GM12878 (cell line): ENCODE data around the gene PRPSAP1. TPM values are rescaled to one million over a fixed set of nuclear protein-coding genes. Genes with fewer than 3 reads are reported as not detected.

Experiments
- ATAC-seq: fragments of 200-7000 bp; cut with Tn5 transposase; 3 replicates; pipeline ENCODE4 v1.9.1; 2020; ENCODE audit warnings: mild to moderate bottlenecking, moderate library complexity
- BruUV-seq: library from RNA; stranded (reverse); fragments of 400-500 nt; replicated peaks from 2 replicates; lab custom pipeline; 2021; lab: Mats Ljungman, UMichigan
- CTCF ChIA-PET: fragments of 300-600 bp; sonication (Branson Sonifier 250); formaldehyde crosslinking; extraction: SDS; loops from one replicate; lab custom pipeline; 2021; ENCODE audit warnings: inconsistent platforms; lab: Yijun Ruan, JAX
- POLR2A ChIA-PET: fragments of 350-600 bp; formaldehyde crosslinking; extraction: SDS; loops from one replicate; lab custom pipeline; 2021; ENCODE audit warnings: inconsistent platforms; lab: Charles Lee
- RAD21 ChIA-PET: fragments of 300-600 bp; sonication (Branson Sonifier 250); formaldehyde crosslinking; loops from one replicate; lab custom pipeline; 2023; ENCODE audit warnings: antibody characterized with exemption; ENCODE audit not compliant: unreplicated experiment; lab: Charles Lee
- SMC1A ChIA-PET: fragments of 300-600 bp; sonication (Branson Sonifier 250); formaldehyde crosslinking; loops from one replicate; lab custom pipeline; 2023; ENCODE audit not compliant: unreplicated experiment, uncharacterized antibody; lab: Charles Lee
- DNase-seq: peaks from one replicate; pipeline ENCODE4 v3.0.0-alpha.2; 2011; ENCODE audit warnings: low read depth, low spot score
- FAIRE-seq: peaks from 3 replicates; lab custom pipeline; 2011; peaks lifted over from hg19 to GRCh38; lab: Jason Lieb, UNC
- H2AFZ ChIP-seq: 2 replicates; pipeline ENCODE4 v1.6.0; 2011; ENCODE audit warnings: low read depth, low read length, control low read depth; ENCODE audit not compliant: control insufficient read depth
- H3K27ac ChIP-seq: 2 replicates; pipeline ENCODE4 v1.5.1; 2011; ENCODE audit warnings: control low read depth; ENCODE audit not compliant: control insufficient read depth, insufficient read depth
- H3K27me3 ChIP-seq, 2 experiments: replicated peaks in 1 of 2; 2 replicates each; pipeline versions ENCODE4 v1.6.0 to v1.6.1; 2011; ENCODE audit warnings: low read length in 1 of 2; ENCODE audit not compliant: control insufficient read depth in 2 of 2, insufficient read depth in 2 of 2
- H3K36me3 ChIP-seq, 2 experiments: 2 replicates each; pipeline ENCODE4 v1.5.1; 2011; ENCODE audit warnings: low read length in 1 of 2; ENCODE audit not compliant: control insufficient read depth in 2 of 2, insufficient read depth in 2 of 2
- H3K4me1 ChIP-seq: 2 replicates; pipeline ENCODE4 v1.6.1; 2011; ENCODE audit warnings: mild to moderate bottlenecking, low read length, moderate library complexity, mixed read lengths; ENCODE audit not compliant: control insufficient read depth, insufficient read depth
- H3K4me2 ChIP-seq: 2 replicates; pipeline ENCODE4 v1.6.0; 2011; ENCODE audit warnings: control low read depth; ENCODE audit not compliant: control insufficient read depth, insufficient read depth
- H3K4me3 ChIP-seq: fragments of 200-600 bp; sonication (generic); 2 replicates; pipeline ENCODE4 v1.5.1; 2016
- H3K79me2 ChIP-seq: 2 replicates; pipeline ENCODE4 v1.6.0; 2011; ENCODE audit warnings: low read length; ENCODE audit not compliant: control insufficient read depth, insufficient read depth
- H3K9ac ChIP-seq: 2 replicates; pipeline ENCODE4 v1.8.0; 2011; ENCODE audit warnings: low read length, control low read depth, mixed read lengths; ENCODE audit not compliant: control insufficient read depth, insufficient read depth
- H3K9me3 ChIP-seq: replicated peaks from 3 replicates; pipeline ENCODE4 v1.5.1; 2011; ENCODE audit warnings: mild to moderate bottlenecking, low read length; ENCODE audit not compliant: control insufficient read depth, insufficient read depth
- H4K20me1 ChIP-seq: 2 replicates; pipeline ENCODE4 v1.6.0; 2011; ENCODE audit not compliant: control insufficient read depth, insufficient read depth
- ASH2L ChIP-seq: fragments of 300-600, 200-600 bp; sonication (generic); IDR thresholded peaks from 2 replicates; pipeline ENCODE4 v1.6.1; 2017; ENCODE audit warnings: low read depth, mild to moderate bottlenecking, borderline replicate concordance
- ATF7 ChIP-seq: fragments of 450-650 bp; IDR thresholded peaks from 2 replicates; pipeline ENCODE4 v1.6.1; 2016; ENCODE audit warnings: low read depth, mild to moderate bottlenecking
- FOS ChIP-seq: IDR thresholded peaks from 3 replicates; pipeline ENCODE4 v1.6.1; 2011; ENCODE audit warnings: borderline replicate concordance; ENCODE audit not compliant: insufficient read length; ENCODE audit errors: extremely low read depth
- GABPA ChIP-seq: IDR thresholded peaks from 2 replicates; pipeline ENCODE4 v1.6.1; 2014; ENCODE audit warnings: antibody characterized with exemption, low read depth, mild to moderate bottlenecking, inconsistent platforms
- HDAC6 ChIP-seq: fragments of 200-600 bp; sonication (generic); IDR thresholded peaks from one replicate; pipeline ENCODE4 v1.8.0; 2017; ENCODE audit warnings: antibody characterized with exemption; ENCODE audit not compliant: unreplicated experiment
- MEF2A ChIP-seq: IDR thresholded peaks from 2 replicates; pipeline ENCODE4 v1.6.1; 2011; ENCODE audit warnings: low read depth, mild to moderate bottlenecking, low read length, moderate library complexity; ENCODE audit not compliant: insufficient read depth
- PML ChIP-seq: IDR thresholded peaks from 2 replicates; pipeline ENCODE4 v1.6.1; 2012; ENCODE audit warnings: low read length, inconsistent platforms
- WRNIP1 ChIP-seq: IDR thresholded peaks from 2 replicates; pipeline ENCODE4 v1.6.1; 2011; ENCODE audit warnings: low read depth, low read length, improper control_type of control experiment, borderline replicate concordance
- WGBS: methylation state at CpG from one replicate; pipeline ENCODE4 v1.1.6; 2016; ENCODE audit warnings: low lambda C conversion rate; ENCODE audit not compliant: insufficient replicate concordance, insufficient coverage; ENCODE audit errors: missing lambda C conversion rate; 5-methylcytosine and 5-hydroxymethylcytosine counted together
- in situ Hi-C: fragments of 300-500 bp; cut with MboI; formaldehyde crosslinking; loops from 9 replicates; pipeline ENCODE4 v1.14.3; 2018; ENCODE audit warnings: mixed read lengths
- intact Hi-C: fragments of 100-400 bp; cut with micrococcal nuclease; formaldehyde crosslinking; loops from one replicate; pipeline ENCODE4 v1.14.2; 2022; ENCODE audit not compliant: unreplicated experiment
- polyA plus RNA-seq, 11 experiments: library from polyadenylated mRNA; depleted of rRNA in 4 of 11; unstranded in 6 of 11; stranded (reverse) in 5 of 11; fragments of >200 nt; fragmentation: Nextera tagmentation in 4 of 11; fragmentation: Illumina TruSeq in 1 of 11; extraction: Ambion mirVana in 4 of 11; extraction: Trizol in 1 of 11; gene quantifications; 1 replicate in 1 of 11; 2 replicates in 10 of 11; pipeline versions ENCODE4 v1.2.1 to v1.2.3, GENCODE V29; 2011 to 2016; ENCODE audit warnings: inconsistent platforms in 2 of 11, missing spikeins in 2 of 11, low read depth in 1 of 11
- total RNA-seq, 4 experiments: library from RNA; depleted of rRNA in 3 of 4; stranded (reverse); fragments of >200 nt in 3 of 4; fragmentation: Illumina TruSeq in 1 of 4; extraction: Trizol in 1 of 4; gene quantifications; 2 replicates each; pipeline versions ENCODE4 v1.2.1 to v1.2.3, GENCODE V29; 2013 to 2021

The PRPSAP1 gene
- total and polyA plus RNA-seq, 10 of the 15 experiments (the other 5 are each of a cell fraction or from before 2014, with no cell fraction given), result 15.8 to 84.2 (median 44.2) TPM

- H4K20me1 ChIP-seq, result no peaks in the 10 kb centered on the region
- no peaks in the 10 kb centered on the region for H3K36me3 ChIP-seq
- intact Hi-C loops, result no loop called here
- H3K27me3 ChIP-seq, result no peaks in the 10 kb centered on the region
- in situ Hi-C loops, result no loop called here
- no peak overlapping the region for H3K27ac ChIP-seq
- TF ChIP-seq GABPA, result no peak
- TF ChIP-seq WRNIP1, result no peak
- TF ChIP-seq ATF7, result no peak
- TF ChIP-seq HDAC6, result no peak
- TF ChIP-seq ASH2L, result no peak
- no peak for TF ChIP-seq MEF2A
- TF ChIP-seq PML, result no peak
- ChIA-PET POLR2A (interaction anchor here (0.6 to 0.7 kb wide), 2 partner anchors 77 to 179 kb away, joined by 3 to 6 read pairs; no protein-coding TSS in a partner anchor), CTCF (interaction anchor here (0.7 to 10.4 kb wide), 7 partner anchors 8 to 283 kb away, joined by 3 to 135 read pairs (median 29); no protein-coding TSS in a partner anchor), RAD21 (interaction anchor here (1.3 kb wide), 2 partner anchors 18 to 176 kb away, joined by 4 to 5 read pairs; no protein-coding TSS in a partner anchor), SMC1A (interaction anchor here (1.4 to 2.3 kb wide), 2 partner anchors 11 to 17 kb away, joined by 4 to 8 read pairs; no protein-coding TSS in a partner anchor)
- no peak overlapping the region for H3K4me2 ChIP-seq
- H3K4me3 ChIP-seq, result no peak overlapping the region
- ATAC-seq (no peak), DNase-seq (no peak), FAIRE-seq (no peak)
- BruUV-seq, result no TSS peak
- H3K9me3 ChIP-seq, result no peaks in the 10 kb centered on the region
- no peak overlapping the region for H2AFZ ChIP-seq
- no peaks in the 10 kb centered on the region for H3K4me1 ChIP-seq
- no peaks in the 10 kb centered on the region for H3K79me2 ChIP-seq
- no peak overlapping the region for H3K9ac ChIP-seq
- WGBS, result 80% methylated on average over 1 of the region's 3 CpGs
Measured at GRCh38 chr17:76297436-76297835, 56.3 kb downstream of the PRPSAP1 start.

DNA sequence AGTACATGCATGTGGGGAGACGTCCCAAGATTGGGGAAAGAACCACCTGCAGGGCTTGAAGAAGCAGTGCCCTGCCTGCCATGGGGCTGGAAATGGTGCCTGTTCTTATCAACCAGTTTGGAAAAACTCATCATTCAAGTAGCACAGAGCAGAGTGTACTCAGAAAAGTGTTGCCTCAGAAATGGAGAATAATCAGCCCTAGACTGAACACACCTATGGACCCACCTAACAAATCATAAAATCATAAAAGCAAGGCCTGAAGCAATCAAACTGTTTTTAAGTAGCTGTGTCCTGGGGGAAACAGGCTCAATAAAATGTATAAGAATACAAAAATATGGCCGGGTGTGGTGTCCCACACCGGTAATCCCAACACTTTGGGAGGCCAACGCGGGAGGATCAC, 56.8 kb downstream of the PRPSAP1 start:
- intact Hi-C loops, result no loop called here
- WGBS, result 81% methylated on average over 5 of the region's 5 CpGs
- ATAC-seq (no peak), FAIRE-seq (no peak)
- no peak overlapping the region for H3K4me3 ChIP-seq
- no peaks in the 10 kb centered on the region for H4K20me1 ChIP-seq
- no peak overlapping the region for H3K4me2 ChIP-seq
- H3K79me2 ChIP-seq, result no peaks in the 10 kb centered on the region
- POLR2A ChIA-PET, result interaction anchor here (0.6 kb wide), 1 partner anchor 178 kb away, joined by 3 read pairs; no protein-coding TSS in a partner anchor
- no peak for TF ChIP-seq FOS
- TF ChIP-seq, all 136 proteins: peak for 0
- RAD21 ChIA-PET, result interaction anchor here (1.0 to 1.3 kb wide), 2 partner anchors 17 to 266 kb away, joined by 4 read pairs; no protein-coding TSS in a partner anchor
- Histone ChIP-seq H3K9me3 (no peaks in the 10 kb centered on the region), H3K27ac (no peak overlapping the region), H3K36me3 (no peaks in the 10 kb centered on the region), H3K27me3 (no peaks in the 10 kb centered on the region), H3K9ac (no peak overlapping the region), H3K4me1 (no peaks in the 10 kb centered on the region), H2AFZ (no peak overlapping the region)
- in situ Hi-C loops, result no loop called here
- SMC1A ChIA-PET, result interaction anchor here (1.6 kb wide), 1 partner anchor 173 kb away, joined by 3 read pairs; no protein-coding TSS in a partner anchor
- CTCF ChIA-PET, result interaction anchor here (0.7 to 8.0 kb wide), 6 partner anchors 8 to 283 kb away, joined by 3 to 47 read pairs (median 24); no protein-coding TSS in a partner anchor
- DNase-seq, result no peak
- no TSS peak for BruUV-seq
